Dedifferentiated amniotic fluid mesenchymal stem cell (primary cell): ENCODE measurements around the gene AMER3.
"Not testable (repeated sequence)": the region's sequence is repeated elsewhere in the genome, so short reads cannot be mapped to it uniquely, and the experiment has no call there.

Source experiments
- DNase-seq: peaks from one replicate; pipeline ENCODE4 v3.0.0-alpha.2; 2016; ENCODE audit errors: extremely low spot score

AMER3 gene

GRCh38 chr2:130755256-130756052, at the start of gene AMER3:
TSS of gene AMER3 (plus strand) at chr2:130755540. CDS start at chr2:130762073, 6,533 bp downstream.
- no peak for DNase-seq

DNA sequence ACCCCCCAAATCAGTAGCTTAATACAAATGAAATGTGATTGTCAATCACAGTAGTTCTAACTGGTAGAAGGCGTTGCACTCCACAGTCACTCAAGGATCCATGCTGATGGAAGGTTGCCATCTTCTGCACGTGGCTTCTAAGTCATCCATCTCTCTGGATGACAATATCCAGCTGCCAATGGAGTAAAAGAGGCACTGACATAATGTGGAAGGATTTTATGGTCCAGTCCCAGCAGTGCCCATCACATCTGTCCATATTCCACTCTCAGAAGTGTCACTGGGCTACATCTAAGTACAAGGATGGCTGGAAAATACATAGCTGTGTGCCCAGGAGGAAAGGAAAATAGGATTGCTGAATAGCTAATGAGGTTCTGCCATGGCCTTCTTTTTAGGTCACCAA, 40.5 kb upstream of the AMER3 start:
- not testable (repeated sequence) for DNase-seq

DNA sequence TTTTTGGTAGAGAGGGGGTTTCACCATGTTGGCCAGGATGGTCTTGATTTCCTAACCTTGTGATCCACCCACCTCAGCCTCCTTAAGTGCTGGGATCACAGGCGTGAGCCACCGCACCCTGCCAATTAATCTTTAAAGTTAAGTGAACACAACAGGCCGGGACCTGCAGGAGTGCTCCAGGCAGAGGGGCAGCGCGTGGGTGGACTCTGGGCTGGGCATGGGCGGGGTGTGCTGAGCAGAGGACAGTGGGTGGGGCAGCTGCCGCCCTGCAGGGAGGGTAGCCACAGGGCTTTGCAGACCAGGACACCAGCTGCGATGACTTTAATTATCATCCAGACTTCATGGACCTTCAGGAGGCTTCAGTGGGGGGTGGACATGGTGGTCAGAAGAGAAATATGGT, 35.3 kb upstream of the AMER3 start:
- no peak for DNase-seq

- no peak for DNase-seq
Measured at GRCh38 chr2:130720528-130720927, 34.8 kb upstream of the AMER3 start.

DNA sequence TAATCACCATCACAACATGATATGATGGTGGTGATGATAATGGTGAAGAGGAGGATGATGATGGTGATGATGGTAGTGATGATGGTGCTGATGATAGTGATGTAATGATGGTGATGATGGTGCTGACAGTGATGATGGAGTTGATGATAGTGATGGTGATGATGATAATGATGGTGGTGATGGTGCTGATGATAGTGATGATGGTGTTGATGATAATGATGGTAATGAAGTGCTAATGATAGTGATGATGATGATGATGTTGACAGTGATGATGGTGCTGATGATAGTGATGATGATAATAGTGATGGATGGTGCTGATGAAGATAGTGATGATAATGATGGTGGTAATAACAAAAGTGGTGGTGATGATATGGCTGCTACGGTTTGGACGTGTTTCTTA, 30.9 kb upstream of the AMER3 start:
- no peak for DNase-seq

GRCh38 chr2:130726614-130727180, 28.6 kb upstream of the AMER3 start:
- DNase-seq = no peak

GRCh38 chr2:130727286-130727924, 27.9 kb upstream of the AMER3 start:
- peak; percentile 27 for DNase-seq

GRCh38 chr2:130728007-130728454, 27.3 kb upstream of the AMER3 start:
- no peak for DNase-seq

- DNase-seq = no peak
Measured at GRCh38 chr2:130728549-130729316, 26.6 kb upstream of the AMER3 start, which contains the start of gene GPR148. TSS of gene GPR148 (plus strand) at chr2:130729070. CDS start at chr2:130729152, 82 bp downstream.

GRCh38 chr2:130729322-130730299, 25.7 kb upstream of the AMER3 start:
- DNase-seq = no peak

DNA sequence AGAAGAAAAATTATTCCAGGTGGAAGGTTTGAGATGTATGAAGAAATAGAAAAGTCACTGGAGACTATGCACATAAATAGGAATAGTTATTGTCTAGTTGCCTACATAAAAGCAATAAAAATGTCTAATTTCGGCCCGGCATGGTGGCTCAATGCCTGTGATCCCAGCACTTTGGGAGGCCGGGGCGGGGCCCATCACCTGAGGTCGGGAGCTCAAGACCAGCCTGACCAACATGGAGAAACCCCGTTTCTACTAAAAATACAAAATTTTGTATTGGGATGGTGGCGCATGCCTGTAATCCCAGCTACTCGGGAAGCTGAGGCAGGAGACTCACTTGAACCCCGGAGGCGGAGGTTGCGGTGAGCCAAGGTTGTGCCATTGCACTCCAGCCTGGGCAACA, 23.1 kb upstream of the AMER3 start:
- DNase-seq = not testable (repeated sequence)

DNA sequence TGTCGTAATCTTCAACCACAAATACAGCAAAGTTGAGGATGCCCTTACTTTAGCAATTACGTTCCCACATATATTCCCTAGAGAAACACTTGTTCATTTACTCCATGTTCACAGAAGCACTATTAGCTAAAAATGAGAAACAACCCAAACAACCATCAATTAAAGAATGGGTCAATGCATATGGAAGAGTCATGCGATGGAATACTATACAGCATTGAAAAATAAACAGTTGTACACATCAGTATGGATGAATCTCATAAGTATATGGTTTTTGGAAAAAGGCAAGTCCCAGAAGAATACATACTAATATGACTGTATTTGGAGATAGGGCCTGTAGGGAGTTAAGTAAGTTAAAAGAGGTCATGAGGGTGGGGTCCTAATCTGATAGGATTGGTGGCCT, 20.1 kb upstream of the AMER3 start:
- no peak for DNase-seq

DNA sequence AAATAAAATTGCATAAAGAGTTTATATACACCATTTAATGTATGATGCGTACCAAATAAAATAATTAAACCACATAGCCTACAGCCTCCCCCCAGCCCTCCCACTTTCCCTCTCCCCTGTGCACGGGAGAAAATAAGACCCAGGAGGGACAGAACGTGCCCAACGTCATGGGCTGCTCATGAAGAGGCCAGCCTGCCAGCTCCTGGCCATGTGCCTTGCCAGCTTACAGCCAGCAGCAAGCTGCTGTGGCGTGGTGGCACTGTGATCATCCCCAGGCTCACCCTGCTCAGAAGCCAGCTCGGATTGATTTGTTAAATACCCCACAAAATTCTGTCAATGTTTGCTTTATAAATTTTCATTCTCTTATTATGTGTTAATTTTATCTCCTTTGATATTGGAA, 18.9 kb upstream of the AMER3 start:
- no peak for DNase-seq

GRCh38 chr2:130737592-130737991, 17.7 kb upstream of the AMER3 start:
- DNase-seq = no peak

GRCh38 chr2:130740671-130741070, 14.7 kb upstream of the AMER3 start:
- no peak for DNase-seq

GRCh38 chr2:130743278-130743677, 12.1 kb upstream of the AMER3 start:
- DNase-seq = no peak

- DNase-seq = no peak
Measured at GRCh38 chr2:130744287-130745117, 10.8 kb upstream of the AMER3 start.

DNA sequence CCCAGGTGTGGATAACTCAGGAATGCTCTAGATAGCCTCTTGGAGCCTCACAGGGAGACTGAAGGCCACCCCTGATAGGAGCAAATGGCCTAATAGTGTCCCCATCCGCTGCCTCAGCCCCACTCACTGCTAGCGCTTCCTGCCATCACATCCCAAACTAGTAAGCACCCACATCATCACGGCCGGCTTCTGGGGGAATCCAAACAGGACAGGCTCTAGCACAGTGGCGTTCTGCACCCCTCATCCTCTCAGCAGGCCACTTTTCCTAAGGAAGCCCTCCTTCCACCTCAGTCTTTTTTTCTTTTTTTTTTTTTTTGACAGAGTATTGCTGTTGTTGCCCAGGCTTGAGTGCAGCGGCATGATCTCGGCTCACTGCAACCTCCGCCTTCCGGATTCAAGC, 6.3 kb upstream of the AMER3 start:
- DNase-seq = no peak

DNA sequence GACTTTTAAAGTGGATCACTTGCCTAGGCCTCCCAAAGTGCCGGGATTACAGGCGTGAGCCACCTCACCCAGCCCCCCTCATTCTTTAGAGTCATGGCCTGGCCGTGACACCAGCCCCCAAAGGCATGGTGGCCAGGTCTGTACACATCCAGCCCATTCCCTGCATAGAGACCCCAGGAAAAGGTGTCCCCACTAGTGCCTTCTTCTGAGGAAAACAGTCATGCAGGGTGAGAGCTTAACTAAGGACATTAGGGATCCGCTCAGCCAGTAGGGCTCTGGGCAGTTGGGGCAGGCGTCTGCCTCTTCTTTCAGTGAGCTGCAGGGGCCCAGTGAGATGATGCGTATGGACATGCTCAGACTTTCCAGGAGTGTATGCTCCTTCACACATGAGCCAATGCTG, 5.7 kb upstream of the AMER3 start:
- no peak for DNase-seq

DNA sequence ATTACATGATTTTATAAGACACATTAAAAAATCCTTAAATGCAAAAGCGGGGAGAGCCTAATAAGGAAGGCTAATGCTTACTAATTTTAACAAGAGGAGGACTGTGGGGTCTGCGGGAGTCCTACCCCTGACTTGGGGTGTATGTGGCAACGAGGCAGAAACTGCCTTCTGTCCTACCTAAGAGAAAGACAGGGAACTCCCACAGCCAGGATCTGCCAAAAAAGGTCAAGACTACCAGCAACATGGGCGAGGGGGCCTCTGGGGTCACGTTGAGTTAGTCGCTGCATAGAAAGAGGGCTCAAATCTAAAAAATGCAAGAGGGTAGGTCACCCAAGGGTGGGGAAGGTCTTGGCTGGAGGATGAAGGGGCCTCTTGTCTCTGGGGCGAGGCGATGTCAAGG, 529 bp upstream of the AMER3 start:
- no peak for DNase-seq
